Activated CD4-positive, alpha-beta T cell treated with anti-CD3 and anti-CD28 coated beads for 4 hours (primary cell): ENCODE data around the gene CNTNAP2.
"Not testable (repeated sequence)": the region's sequence is repeated elsewhere in the genome, so short reads cannot be mapped to it uniquely, and the experiment has no call there.

ENCODE experiments used
- DNase-seq, 2 donors: peaks; one replicate each; pipeline ENCODE4 v3.0.0-alpha.2; 2020

CNTNAP2 gene

DNA sequence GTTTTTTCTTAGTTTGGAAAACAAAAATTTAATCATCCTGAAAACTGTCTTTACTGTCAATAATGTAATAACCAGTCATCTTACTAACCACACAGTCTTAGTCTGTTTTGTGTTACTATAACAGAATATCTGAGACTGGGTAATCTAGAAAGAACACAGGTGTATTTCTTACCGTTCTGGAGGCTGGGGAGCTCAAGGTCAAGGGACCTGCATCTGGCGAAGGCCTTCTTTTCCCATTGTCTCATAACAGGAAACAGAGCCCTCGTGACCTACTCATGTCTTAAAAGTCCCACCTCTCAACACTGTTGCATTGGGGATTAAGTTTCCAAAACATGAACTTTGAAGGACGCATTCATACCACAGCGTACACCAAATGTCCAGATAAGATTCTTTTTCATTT, 932.3 kb downstream of the CNTNAP2 start:
- DNase-seq = no peak

GRCh38 chr7:147052818-147053217, 936.2 kb downstream of the CNTNAP2 start:
- DNase-seq = no peak

- DNase-seq = no peak
These were observed 937.1 kb downstream of the CNTNAP2 start for GRCh38 chr7:147053746-147054145.

DNA sequence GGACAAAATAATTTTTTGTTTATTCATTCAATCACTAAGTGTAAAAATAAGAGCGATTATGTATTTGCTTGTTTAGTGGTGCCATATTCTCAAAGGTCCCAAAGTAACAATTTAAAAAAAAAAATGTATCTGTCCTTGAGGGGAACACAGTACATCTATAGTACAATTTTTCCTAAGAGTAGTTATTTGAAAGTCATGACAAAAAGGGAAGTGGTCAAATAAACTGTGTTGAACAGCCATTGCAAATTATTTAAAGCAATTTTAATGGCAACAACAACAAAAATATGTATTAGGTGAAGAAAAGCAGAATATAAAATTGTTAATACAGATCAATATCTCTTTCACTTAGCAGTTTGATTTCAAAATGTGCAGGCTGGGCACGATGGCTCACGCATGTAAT, 943.5 kb downstream of the CNTNAP2 start:
- no peak for DNase-seq

GRCh38 chr7:147062897-147063296, 946.3 kb downstream of the CNTNAP2 start:
- DNase-seq = no peak

- no peak for DNase-seq
These were observed 952.2 kb downstream of the CNTNAP2 start for GRCh38 chr7:147068842-147069241.

GRCh38 chr7:147069771-147070170, 953.2 kb downstream of the CNTNAP2 start:
- no peak for DNase-seq

DNA sequence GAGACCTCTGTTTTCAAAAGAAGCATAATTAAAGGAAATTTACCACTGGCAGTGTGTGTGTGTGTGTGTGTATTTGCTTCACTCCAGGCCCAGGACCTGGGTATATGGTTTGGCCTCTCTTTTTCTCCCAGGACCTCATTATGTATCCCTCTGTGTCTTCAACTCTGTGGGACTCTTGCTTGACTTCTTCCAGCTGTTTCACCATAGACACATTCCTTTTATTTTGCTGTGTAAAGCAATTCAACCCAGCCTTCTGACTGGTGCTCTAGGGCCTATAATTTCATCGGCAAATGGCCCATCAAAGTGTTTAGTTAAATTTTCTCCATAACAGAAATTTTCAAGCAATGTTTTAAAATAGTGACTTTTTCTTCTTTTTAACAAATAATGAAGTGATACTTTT, 954.3 kb downstream of the CNTNAP2 start:
- DNase-seq = no peak

- no peak for DNase-seq
These were observed 954.9 kb downstream of the CNTNAP2 start for GRCh38 chr7:147071536-147071935.

DNA sequence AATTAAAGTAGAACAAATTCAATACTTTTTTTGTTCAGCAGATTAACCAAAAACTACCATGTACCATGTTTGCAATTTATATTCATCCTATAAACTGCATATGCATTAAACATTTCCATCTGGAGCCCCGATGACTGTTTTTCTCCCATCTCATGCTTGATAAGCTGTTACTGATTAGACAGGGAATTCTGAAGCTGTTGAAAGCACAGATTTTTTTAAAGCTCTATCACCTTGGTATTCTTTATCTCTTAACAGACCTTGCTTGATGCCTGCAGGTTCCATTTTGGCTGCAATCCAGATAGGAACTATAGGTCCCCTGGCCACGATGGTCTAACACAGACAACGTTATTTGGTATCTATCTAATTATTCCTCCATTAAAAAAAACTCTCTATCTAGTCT, 961.7 kb downstream of the CNTNAP2 start:
- no peak for DNase-seq

DNA sequence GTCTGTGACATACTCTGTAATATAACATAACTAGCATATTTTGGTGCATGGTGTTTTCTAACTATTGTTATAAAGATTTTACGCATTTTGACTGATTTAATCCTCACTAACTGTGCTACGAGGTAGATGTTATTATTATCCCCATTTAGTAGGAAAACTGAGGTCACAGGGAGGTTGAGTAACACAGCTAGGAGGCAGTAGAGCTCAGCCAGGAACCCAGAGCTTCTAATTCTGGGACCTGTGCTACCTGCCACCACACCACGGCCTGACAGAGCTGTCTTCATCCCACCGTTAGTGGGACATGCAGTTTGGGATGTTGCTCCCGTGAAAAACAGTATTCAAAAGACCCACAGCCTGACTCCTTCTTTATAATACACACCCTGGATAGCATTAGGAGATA, 962.5 kb downstream of the CNTNAP2 start:
- DNase-seq = no peak

DNA sequence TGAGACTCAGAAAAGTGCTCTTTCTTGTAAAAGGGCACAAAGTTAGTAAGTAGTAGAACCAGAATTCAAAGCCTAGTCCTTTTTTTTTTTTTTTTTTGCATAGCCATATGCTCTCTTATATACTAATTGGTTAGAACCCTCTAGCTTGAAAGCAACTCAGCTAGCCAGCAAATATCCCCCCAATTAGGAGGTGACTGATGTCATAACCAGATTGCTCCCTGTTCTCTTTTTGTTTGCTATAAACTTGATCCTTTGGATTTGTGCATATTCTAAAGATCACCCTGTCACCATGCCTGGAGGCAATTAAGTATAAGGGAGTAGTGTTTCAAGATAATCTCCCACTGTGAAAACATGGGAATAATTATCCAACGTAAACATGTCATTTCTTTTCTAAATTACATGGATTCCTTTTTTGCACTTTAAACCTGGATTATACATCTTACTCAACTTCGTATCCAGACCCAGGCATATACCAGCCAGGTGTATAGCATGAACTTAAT, 963.4 kb downstream of the CNTNAP2 start:
- DNase-seq = no peak

- DNase-seq = no peak
These were observed 964.5 kb downstream of the CNTNAP2 start for GRCh38 chr7:147081117-147081516.

DNA sequence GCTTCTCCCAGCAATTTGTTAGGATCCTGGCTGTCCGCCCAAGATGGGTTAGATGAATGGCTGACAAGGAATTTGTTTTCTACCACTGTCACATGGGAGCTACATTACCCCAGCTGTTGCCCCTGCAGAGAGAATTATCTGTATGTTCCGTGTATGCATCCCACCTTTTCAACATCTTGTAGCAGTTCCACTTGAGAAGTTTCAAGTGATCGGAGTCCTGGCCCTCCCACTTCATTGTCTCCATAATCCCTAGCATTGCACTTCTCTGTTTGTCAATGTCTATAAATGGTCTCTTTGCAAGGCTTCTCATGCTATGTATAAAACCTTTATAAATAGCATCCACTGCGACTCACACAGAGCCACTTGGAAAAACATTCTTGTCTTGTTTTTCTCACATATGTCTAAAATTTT, 972.5 kb downstream of the CNTNAP2 start:
- no peak for DNase-seq

DNA sequence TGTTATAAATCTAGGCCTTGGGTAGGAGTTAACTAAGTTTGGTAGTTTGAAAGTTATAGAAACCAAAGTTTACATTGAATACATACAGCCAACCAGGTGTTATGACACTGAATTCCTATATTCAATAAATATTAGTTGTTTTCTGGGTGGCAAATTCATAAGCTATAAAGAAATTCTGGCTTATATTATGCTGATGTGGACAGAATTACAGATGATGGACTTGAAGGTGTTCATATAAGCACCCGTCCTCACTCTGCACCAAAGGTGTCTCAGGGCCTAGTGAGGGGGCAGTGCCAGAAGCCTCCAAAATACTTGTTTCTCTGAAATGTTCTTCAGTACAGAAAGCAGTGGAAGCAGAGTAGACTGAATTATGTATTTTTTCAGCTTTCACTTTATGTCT, 973.0 kb downstream of the CNTNAP2 start:
- no peak for DNase-seq

DNA sequence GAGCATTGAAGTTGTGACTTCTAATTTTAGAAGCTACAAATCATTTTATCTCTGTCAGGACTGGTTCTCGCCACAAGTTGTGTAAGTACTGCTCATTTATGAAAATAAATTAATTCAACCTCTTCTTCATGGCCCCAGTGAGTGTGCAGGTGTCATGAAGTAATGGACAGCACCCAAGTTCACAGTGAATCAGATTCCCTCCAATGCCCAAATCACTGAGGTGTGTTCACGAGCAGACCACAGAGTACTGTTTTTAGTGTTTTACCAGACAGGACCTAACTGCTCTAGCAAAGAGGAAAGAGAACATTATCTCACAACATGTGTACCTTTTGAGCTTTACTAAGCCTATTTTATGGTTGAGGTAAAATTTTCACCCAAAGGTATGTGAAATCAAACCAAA, 980.0 kb downstream of the CNTNAP2 start:
- DNase-seq = no peak

DNA sequence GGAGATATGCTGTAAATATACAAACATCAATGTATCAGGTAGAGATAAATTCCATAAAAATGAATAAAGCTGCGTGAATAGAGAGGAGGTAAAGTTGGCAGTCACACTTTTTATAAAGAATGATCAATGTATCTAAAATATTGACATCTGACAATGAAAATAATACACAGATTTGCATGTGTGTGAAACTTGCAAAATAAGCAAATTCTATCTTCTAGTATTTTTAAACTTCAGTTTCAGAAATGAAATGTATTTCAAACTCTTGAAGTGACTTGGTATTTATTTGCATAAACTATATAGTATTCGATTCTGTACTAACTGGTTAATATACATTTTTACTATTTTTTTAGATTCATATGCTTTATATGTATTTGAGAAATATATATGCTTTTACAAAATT, 986.6 kb downstream of the CNTNAP2 start:
- DNase-seq = no peak

GRCh38 chr7:147106746-147107145, 990.1 kb downstream of the CNTNAP2 start:
- no peak for DNase-seq

- DNase-seq = not testable (repeated sequence)
These were observed 997.9 kb downstream of the CNTNAP2 start for GRCh38 chr7:147114525-147114924.

DNA sequence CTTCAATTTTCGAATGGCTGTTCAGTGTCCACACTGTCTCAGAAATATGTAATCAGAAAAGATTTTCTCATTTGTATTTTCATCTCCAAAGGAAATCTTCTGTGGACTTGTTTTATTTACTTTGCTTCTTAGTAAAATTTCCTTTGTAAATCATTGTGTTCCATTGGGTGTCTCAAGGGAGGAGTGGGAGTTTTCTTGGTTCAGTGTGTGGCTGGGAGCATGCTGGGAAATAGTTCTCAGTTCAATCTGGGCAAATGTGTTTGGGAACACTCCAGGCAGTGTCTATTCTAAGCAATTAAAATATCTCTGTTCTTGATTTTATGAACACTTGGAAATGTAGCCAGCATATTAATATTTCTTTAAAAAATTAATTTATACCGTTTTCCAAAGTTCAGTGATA, 1019.8 kb downstream of the CNTNAP2 start:
- no peak for DNase-seq

DNA sequence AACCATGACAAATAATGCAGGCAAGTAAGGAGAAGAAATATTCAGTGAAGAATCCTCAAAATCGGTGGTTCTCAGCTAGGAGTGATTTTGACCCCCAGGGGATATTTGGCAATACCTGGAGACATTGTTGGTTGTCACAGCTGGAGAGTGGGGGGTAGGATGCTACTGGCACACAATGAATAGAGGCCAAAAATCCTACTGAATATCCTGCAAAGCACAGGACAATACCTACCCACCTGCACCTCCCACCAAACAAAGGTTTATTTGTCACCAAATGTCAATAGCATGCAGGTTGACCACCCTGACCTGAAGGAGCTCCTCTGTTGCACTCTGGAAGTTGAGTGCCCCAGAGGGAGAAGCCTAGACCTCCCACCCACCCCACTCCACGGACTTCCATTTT, 1028.6 kb downstream of the CNTNAP2 start:
- DNase-seq = no peak

GRCh38 chr7:147146169-147146568, 1029.6 kb downstream of the CNTNAP2 start:
- DNase-seq = no peak

DNA sequence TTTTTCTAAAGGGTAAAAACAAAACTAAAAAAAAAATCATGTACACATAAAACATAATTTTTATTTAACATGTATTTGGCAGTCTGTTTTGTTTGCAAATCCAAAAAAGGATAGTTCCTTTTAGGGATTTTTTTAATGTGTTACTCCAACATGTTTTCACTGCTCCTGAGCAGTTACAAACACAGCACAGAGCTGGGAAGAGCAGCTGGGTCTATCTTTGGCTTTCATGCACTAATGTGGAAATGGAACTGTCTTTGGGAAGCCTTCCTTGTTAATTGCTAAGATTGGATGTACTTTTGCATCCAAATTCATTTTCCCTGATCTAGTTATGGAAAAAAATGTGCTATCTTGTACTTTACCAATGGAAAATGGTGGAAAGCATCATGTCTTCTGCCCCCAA, 1035.1 kb downstream of the CNTNAP2 start:
- no peak for DNase-seq

- DNase-seq = no peak
These were observed 1037.0 kb downstream of the CNTNAP2 start for GRCh38 chr7:147153571-147153970.

DNA sequence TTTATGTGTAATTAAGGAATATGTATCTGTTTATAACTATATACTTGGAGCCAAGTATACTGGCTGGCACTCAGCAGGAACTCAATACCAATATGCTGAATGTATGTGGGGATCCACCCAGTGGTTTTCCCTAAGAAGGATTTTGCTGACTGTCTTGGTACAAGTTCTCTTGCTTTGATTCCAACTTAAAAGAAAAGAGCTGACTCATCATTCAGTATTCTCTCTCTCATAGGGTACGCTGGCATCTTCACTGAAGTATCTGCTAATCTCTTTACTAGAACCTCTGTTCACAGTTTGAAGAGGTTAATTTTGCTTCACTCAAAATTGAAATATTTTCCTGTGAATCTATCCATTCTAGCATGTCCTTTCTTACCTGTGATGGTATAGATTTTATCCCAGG, 1044.8 kb downstream of the CNTNAP2 start:
- DNase-seq = no peak
